Measurements from ENCODE around the gene JARID2. TPM values are rescaled to one million over a fixed set of nuclear protein-coding genes. Genes with fewer than 3 reads are reported as not detected.

JARID2 gene
- total and polyA plus RNA-seq, 9 of the 15 experiments (the other 6 are each of a cell fraction or from before 2014, with no cell fraction given), result 5.0 to 29.0 (median 15.6) TPM

- DNase-seq (ENCODE audit: extremely low read depth in 1 of 4, low spot score in 3 of 4), result no peak
- peak overlapping the region; percentile 4; the same call in 1 of the 2 replicates for H3K4me2 ChIP-seq (ENCODE audit: insufficient read depth, low read length)
- H3K79me2 ChIP-seq (ENCODE audit: control insufficient read depth, insufficient read depth, low read length), result peaks cover 92% of the 10 kb centered on the region
- H4K20me1 ChIP-seq (replicated peaks; ENCODE audit: control insufficient read depth, insufficient read depth, low read length), result peaks cover 46% of the 10 kb centered on the region
- ChIA-PET CTCF (ENCODE audit: low intra/inter-chr PET ratio) (no interaction called here), POLR2A (interaction anchor here (0.6 to 1.3 kb wide), 4 partner anchors 112 to 1413 kb away, joined by 3 to 4 read pairs (median 3); no protein-coding TSS in a partner anchor)
- H3K4me3 ChIP-seq, result no peak overlapping the region
- H3K9me1 ChIP-seq (ENCODE audit: control insufficient read depth, insufficient read depth, low read length), result no peaks in the 10 kb centered on the region
- H3K9me3 ChIP-seq (replicated peaks; ENCODE audit: control insufficient read depth, insufficient read depth, low read depth, low read length), result no peaks in the 10 kb centered on the region
- no peak overlapping the region for H3K9ac ChIP-seq (ENCODE audit: insufficient read depth in 1 of 2, low read depth in 2 of 2, low read length in 2 of 2)
- no peaks in the 10 kb centered on the region for H3K36me3 ChIP-seq (ENCODE audit: control insufficient read depth, insufficient read depth, low read length)
- H2AFZ ChIP-seq (ENCODE audit: low read depth, low read length), result no peak overlapping the region
- no peak for FAIRE-seq
- ATAC-seq, result no peak
- intact Hi-C loops (cut with micrococcal nuclease) (loop anchor here (2.0 to 10.0 kb wide), 2 partner anchors 115 to 185 kb away; no protein-coding TSS in a partner anchor), in situ Hi-C loops (cut with MboI) (no loop called here)
- WGBS (ENCODE audit: insufficient coverage, low coverage, missing lambda C conversion rate), result 33% methylated on average over 3 of the region's 3 CpGs
- H3K27ac ChIP-seq (ENCODE audit: extremely low read depth, low read depth, low read length), result no peak overlapping the region
- H3K4me1 ChIP-seq (replicated peaks in 1 of 2; ENCODE audit: control insufficient read depth in 2 of 2, insufficient read depth in 2 of 2, low read length in 2 of 2), result peaks cover 9 to 26% of the 10 kb centered on the region in 2 experiments
- H3K27me3 ChIP-seq (ENCODE audit: control insufficient read depth in 2 of 2, insufficient read depth in 2 of 2, low read length in 2 of 2), result no peaks in the 10 kb centered on the region
- BruUV-seq (replicated peaks), result no TSS peak
- no peak for TF ChIP-seq RERE (CRISPR knock-in tag; IDR thresholded peaks at IDR 0.05; ENCODE audit: borderline replicate concordance)
- no peak for TF ChIP-seq MGA (IDR thresholded peaks at IDR 0.05)
- peak; percentile 12; the same call in 1 of the 2 replicates for TF ChIP-seq ETV1 (tag; conservative IDR thresholded peaks at IDR 0.05; ENCODE audit: low read depth)
Measured at GRCh38 chr6:15439410-15440025, 193.6 kb downstream of the JARID2 start.

Data from K562 (cell line).